ENCODE data around the gene NCKAP5L.
"Not testable (repeated sequence)": the region's sequence is repeated elsewhere in the genome, so short reads cannot be mapped to it uniquely, and the experiment has no call there.

DNA sequence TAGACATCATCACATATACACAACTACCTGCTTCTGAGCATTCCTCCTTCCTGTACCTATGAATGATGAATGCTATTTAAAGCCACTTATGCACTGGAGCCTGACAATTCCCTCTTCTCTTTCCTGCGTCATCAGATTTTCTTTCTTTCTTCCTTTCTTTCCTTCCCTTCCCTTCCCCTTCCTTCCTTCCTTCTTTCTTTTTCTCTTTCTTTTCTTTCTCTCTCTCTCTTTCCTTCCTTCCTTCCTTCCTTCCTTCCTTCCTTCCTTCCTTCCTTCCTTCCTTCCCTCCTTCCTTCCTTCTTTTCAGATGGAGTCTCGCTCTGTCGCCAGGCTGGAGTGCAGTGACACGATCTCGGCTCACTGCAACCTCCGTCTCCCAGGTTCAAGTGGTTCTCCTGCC lies 47.3 kb downstream of the NCKAP5L start:
- TF ChIP-seq, protein P1, sequence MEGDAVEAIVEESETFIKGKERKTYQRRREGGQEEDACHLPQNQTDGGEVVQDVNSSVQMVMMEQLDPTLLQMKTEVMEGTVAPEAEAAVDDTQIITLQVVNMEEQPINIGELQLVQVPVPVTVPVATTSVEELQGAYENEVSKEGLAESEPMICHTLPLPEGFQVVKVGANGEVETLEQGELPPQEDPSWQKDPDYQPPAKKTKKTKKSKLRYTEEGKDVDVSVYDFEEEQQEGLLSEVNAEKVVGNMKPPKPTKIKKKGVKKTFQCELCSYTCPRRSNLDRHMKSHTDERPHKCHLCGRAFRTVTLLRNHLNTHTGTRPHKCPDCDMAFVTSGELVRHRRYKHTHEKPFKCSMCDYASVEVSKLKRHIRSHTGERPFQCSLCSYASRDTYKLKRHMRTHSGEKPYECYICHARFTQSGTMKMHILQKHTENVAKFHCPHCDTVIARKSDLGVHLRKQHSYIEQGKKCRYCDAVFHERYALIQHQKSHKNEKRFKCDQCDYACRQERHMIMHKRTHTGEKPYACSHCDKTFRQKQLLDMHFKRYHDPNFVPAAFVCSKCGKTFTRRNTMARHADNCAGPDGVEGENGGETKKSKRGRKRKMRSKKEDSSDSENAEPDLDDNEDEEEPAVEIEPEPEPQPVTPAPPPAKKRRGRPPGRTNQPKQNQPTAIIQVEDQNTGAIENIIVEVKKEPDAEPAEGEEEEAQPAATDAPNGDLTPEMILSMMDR (IDR thresholded peaks at IDR 0.05 in 4 of 5, conservative IDR thresholded peaks at IDR 0.05 in 1 of 5): not testable (repeated sequence)
- not testable (repeated sequence) for TF ChIP-seq POLR2A (IDR thresholded peaks at IDR 0.05)
